ENCODE results near the gene RASL10B.

RASL10B gene

GRCh38 chr17:35717475-35717874, 14.0 kb upstream of the RASL10B start:
- no peak for DNase-seq (ENCODE audit: low spot score)

- DNase-seq (ENCODE audit: low spot score): no peak
Measured at GRCh38 chr17:35723735-35724134, 7.7 kb upstream of the RASL10B start.

- DNase-seq (ENCODE audit: low spot score): no peak
Measured at GRCh38 chr17:35725058-35725457, 6.4 kb upstream of the RASL10B start.

- DNase-seq (ENCODE audit: low spot score): no peak
Measured at GRCh38 chr17:35725802-35726126, 5.7 kb upstream of the RASL10B start.

- no peak for DNase-seq (ENCODE audit: low spot score)
Measured at GRCh38 chr17:35726127-35726952, 5.1 kb upstream of the RASL10B start.

- no peak for DNase-seq (ENCODE audit: low spot score)
Measured at GRCh38 chr17:35726953-35727460, 4.4 kb upstream of the RASL10B start.

GRCh38 chr17:35727635-35728034, 3.8 kb upstream of the RASL10B start:
- no peak for DNase-seq (ENCODE audit: low spot score)

- no peak for DNase-seq (ENCODE audit: low spot score)
Measured at GRCh38 chr17:35728551-35728950, 2.9 kb upstream of the RASL10B start.

GRCh38 chr17:35729405-35729833, 2.0 kb upstream of the RASL10B start:
- DNase-seq (ENCODE audit: low spot score): no peak

- DNase-seq (ENCODE audit: low spot score): no peak
Measured at GRCh38 chr17:35730400-35731005, 936 bp upstream of the RASL10B start.

- peak; percentile 76 for DNase-seq (ENCODE audit: low spot score)
Measured at GRCh38 chr17:35731917-35732805, 722 bp downstream of the RASL10B start.

- no peak for DNase-seq (ENCODE audit: low spot score)
Measured at GRCh38 chr17:35732806-35733136, 1.3 kb downstream of the RASL10B start.

- no peak for DNase-seq (ENCODE audit: low spot score)
Measured at GRCh38 chr17:35733366-35733765, 1.9 kb downstream of the RASL10B start.

- no peak for DNase-seq (ENCODE audit: low spot score)
Measured at GRCh38 chr17:35734396-35734795, 3.0 kb downstream of the RASL10B start.

GRCh38 chr17:35735036-35735805, 3.8 kb downstream of the RASL10B start:
- no peak for DNase-seq (ENCODE audit: low spot score)

GRCh38 chr17:35736236-35736635, 4.8 kb downstream of the RASL10B start:
- DNase-seq (ENCODE audit: low spot score): no peak

- no peak for DNase-seq (ENCODE audit: low spot score)
Measured at GRCh38 chr17:35738519-35739133, 7.2 kb downstream of the RASL10B start.

GRCh38 chr17:35740216-35740615, 8.8 kb downstream of the RASL10B start:
- no peak for DNase-seq (ENCODE audit: low spot score)

- no peak for DNase-seq (ENCODE audit: low spot score)
Measured at GRCh38 chr17:35740997-35741931, 9.8 kb downstream of the RASL10B start.

GRCh38 chr17:35742496-35742895, 11.1 kb downstream of the RASL10B start:
- no peak for DNase-seq (ENCODE audit: low spot score)
